Dermis microvascular lymphatic vessel endothelial cell (primary cell): ENCODE measurements around the gene TEAD4. TPM values are rescaled to one million over a fixed set of nuclear protein-coding genes. Genes with fewer than 3 reads are reported as not detected.

ENCODE experiments used
- DNase-seq, 2 donors: peaks; one replicate each; pipeline versions ENCODE4 v3.0.0 to v3.0.0-alpha.2; 2010; ENCODE audit warnings: low read depth in 2 of 2
- total RNA-seq: library from RNA; depleted of rRNA; stranded (reverse); fragments of >200 nt; gene quantifications from 2 replicates; pipeline ENCODE4 v1.2.1, GENCODE V29; 2014

The TEAD4 gene
- total RNA-seq, 1 donor from 2014 or later = 20.8 TPM

DNA sequence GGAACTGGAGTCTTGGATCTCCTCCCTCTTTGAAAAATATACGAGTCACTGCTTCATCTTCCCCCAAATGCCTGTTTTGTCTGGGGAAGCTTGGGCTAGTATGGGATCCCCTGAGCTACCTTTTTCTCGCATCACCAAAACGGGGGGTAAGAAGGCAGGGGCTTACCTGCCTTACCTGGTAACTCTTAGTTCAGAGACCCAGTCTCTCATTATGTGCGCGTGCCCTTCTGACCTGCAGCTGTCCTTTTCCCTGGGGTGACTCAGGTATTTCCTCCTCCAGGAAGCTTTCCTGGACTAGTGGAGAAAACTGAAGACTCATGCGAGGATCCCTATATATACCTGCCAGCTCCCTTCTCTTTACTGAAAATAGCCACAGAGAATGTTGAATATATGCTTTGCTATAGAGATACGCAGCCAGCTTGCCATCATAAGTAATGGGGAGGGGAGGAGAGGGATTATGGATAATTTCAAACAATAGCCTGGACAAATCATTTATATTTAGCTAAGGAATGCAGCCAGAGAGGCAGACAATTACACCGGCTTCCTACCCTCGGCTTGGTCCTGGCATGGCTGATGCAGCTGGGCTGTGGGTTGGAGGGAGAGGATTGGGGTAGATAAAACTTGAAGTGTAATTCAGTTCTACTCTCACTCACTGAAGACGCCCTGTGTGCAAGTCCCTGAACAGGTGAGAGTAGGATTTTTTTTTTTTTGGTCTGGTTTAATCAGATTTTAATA is 119.1 kb downstream of the TEAD4 start:
- peak in 1 of 2 donors; percentile 38 for DNase-seq

DNA sequence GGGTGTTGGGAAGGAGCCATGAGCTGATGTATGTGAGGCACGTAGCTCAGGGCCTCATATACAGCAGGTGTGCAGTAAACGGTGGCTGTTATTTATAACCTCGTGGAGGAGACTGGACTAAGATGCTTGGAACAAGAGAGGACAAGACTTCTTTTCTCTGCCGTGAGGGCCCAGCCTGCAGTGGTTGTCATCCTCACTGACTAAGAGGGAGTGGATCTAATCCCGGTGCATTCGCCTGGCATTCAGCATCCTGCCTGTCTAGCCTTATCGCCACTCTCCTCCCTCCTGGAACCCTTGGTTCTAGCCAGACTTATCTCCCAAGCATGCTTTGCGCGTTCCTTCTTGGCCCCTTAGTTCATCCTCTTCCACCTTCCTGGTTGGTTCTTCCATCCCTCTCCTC is 121.9 kb downstream of the TEAD4 start:
- no peak for DNase-seq

DNA sequence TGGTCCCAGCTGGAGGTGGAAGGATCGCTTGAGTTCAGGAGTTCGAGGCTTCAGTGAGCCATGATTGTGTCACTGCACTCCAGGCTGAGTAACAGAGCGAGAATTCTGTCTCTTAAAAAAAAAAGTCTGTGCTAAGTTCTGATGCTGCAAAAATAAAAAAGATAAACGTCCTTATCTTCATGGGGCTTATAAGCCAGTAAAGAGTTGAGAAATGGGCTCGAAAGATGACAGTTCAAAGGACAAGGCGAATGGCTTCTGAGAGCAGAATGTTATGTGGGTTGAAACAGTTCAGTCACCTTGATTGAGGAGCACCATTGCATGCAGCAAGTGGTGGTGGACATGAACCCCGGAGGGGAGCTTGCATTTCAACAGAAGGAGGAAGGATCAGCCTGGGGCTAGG is 122.7 kb downstream of the TEAD4 start:
- no peak for DNase-seq

DNA sequence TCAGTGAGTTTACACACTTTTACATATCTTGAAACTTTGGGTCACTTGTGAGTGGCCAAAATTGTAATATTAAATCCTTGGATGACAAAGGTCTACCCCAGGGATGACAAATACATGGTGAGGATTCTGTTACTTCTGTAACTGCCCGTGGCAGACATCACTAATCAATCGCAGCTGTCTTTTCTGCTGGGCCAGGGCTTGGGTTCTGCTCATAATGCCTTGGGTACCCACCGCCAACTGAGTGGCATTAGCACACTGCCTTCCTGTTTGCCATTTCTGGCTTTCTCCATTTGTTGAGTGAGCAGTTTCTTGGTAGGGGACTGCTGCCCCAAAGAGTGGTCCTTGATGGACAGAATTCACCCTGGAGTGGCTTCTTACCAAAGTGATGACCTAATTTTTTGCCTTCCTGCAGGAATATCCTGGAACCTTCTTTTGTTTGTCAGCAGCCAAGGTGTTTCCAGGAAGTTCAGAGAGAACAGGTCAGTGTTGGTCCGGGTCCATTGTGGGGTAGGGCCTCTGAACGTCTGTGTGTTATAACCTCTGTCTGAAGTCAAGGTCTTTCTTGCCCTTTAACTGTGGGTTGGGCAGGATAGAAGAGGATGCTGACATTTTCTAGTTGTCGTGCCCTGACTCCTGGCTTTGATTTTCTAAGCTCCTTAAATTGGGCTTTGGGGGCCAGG is 124.2 kb downstream of the TEAD4 start:
- no peak for DNase-seq

DNA sequence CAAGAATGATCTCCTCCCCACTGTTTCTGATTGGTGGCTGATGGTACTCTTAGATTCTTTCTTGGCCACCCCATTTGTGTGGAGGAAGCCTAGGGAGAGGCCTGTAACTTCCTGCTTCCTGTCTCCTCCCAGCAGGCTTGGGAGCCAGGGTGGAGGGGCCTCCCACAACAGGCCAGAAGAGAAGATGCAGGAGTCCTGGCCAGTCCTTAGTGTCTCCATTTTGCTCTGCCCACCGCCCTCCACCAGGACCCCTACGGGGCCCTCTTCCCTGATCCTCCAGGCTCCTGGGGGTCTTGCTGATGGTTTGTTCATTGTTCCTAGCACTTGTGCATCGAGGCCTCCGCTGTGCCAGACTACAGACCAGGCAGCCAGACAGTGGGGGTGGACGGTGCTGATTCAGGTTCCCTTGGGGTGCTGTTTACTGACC is 124.7 kb downstream of the TEAD4 start:
- peak in 1 of 2 donors; percentile 42 for DNase-seq

DNA sequence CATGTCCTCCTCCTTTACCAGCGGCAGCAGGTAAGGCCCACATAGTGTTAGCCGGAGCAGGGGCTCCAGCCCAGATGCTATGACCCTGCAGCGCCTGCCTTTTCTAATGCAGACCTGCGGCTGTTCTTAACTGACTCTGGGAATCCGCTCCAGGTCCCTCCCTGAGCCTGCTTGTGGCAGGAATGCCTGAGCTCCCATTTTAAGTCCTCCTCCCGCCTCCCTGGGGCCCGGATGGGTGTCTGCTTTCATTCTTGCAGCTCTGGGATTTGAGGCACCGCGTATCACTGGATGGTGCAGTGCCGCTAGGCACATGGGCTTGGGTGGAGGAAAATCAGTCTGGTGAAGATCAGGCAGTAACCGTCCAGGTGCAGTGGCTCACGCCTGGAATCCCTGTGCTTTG is 125.5 kb downstream of the TEAD4 start:
- DNase-seq = no peak

DNA sequence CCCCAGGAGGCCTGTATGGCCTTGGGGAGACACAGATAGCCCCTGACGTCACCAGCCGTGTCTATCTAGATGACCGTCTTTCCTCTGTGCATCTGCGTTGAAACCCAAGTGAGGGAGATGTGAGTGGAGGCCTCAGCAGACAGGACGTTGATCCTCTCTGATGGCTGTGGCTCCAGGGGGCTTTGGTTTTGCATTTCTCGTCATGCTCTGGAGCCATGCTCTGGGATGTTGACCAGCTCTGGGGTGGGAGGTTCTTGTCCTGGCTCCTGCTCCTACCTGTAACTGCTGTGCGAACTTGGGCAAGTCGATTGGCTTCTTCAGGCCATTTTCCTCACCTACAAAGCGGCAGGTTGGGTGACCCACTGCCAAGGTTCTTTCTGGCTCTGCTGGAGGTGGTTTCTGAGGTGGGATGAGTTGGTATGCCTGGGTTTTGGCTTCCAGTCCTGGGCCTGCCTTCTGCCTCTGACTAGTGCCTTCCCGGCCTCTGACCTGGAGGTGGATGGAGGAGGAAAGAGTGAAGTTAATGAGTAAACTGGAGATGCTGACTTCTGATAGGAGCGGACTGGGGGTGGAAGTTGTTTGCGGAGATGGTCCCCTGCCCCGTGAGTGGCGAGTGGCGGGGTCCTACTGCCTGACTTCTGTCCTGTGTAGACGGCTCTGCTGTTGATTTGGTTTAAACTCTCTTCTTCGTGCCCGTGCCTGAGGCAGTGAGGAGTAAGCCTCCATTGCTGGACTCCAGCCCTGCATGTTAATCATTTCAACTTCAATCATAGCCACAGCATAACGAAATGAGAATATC is 126.3 kb downstream of the TEAD4 start:
- DNase-seq = no peak

DNA sequence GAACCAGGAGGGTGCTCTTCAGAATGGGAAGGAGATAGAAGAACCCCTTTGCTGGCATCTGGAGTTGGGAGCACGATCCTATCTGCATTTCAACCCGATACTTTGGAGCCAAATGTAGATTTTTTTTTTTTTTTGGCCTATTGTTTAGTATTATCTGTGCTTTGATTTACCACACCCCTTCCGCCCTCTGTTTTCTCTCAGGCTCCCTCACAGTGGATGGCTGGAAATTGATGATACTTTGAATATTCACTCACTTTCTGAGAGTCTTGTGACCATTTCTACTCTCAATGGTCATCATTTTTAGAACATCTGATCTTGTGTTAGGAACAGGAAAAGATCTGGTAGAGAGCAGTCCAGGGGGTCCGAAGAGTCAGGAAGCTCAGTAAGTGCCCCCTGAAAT is 127.0 kb downstream of the TEAD4 start:
- DNase-seq = peak; percentile 16 to 23

DNA sequence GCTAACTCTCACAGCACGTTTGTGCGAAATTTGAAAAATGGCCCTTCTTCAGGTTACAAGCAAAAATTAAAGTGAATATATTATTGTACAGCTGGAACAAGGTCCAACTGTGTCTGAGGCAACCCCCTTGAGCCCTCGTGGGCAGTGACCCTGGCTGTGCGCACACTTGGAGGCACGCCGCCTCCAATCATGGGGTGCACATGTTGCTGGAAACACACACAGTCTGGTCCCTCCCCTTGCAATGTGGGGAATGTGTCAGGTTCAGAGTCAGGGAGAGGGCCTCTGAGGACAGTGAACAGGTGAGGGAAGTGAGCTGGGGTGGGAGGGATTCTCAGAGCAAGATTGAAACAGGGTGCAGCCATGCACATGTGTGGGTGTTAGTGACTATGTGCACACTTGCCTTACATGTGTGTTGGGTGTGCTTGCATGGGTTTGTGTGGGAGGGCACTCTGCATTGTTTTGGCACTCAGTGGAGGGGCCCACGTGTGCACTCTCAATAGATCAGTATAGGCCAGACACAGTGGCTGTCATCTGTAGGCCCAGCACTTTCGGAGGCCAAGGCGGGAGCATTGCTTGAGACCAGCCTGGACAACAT is 127.6 kb downstream of the TEAD4 start:
- no peak for DNase-seq

DNA sequence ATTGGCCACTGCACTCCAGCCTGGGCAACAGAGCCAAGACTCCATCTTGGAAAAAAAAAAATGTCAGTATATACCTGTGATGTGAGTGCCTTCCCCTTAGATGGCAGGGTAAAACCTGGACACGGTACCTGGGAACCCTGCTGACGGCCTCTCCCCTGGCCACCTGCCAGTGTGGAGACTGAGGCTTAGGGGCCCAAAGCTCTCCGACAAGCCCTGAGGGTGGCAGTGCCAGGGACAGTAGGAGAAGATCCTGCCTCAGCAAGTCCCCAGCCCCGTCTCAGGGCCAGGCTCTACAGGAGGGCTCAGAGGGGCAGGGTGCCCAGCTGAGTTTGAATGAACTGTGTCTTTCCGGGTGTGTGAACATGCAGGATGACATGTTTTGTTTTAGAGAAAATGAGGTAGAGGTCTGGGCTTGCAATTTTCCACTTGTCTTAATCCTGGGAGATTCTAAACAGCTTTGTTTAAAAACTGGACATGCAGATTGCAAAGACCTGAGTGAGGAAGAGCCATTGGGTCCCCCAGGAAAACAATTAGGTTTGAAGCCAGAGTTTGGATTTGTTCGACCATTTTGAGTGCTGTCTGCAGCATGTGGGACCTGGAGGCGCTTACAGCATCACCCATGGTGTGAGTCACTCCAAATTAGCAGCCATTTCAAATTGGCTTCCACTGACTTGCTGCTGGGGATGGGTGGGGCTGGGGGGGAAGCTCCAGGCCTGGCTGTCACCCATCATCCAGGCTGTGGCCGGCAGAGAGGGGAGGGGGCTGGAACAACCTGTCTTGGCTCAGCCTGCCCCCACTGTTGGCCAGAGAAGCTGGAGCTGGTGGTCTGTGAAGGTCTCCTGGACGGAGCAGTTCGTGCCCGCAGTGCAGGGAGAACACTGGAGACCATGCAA is 128.8 kb downstream of the TEAD4 start:
- no peak for DNase-seq

DNA sequence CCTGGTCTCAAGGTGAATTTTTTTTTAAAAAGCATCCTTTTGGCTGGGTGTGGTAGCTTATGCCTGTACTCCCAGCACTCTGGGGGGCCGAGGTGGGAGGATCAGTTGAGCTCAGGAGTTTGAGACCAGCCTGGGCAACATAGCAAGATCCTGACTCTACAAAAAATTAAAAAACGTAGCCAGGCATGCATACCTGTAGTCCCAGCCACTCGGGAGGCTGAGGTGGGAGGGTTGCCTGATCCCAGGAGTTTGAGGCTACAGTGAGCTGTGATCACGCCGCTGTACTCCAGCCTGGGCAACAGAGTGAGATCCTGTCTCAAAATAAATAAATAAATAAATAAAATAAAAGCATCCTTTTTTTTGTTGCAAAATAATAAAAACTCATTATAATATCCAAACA is 130.4 kb downstream of the TEAD4 start:
- DNase-seq = no peak

Other genes with a start within 250 kb of the TEAD4 start
- 30.7 and 32.9 TPM in 2 replicates for gene FKBP4, start 164.4 kb upstream of the TEAD4 start, total RNA-seq
- gene ITFG2, start 146.7 kb upstream of the TEAD4 start, total RNA-seq = 9.0 and 13.9 TPM in 2 replicates
- gene NRIP2, start 124.4 kb upstream of the TEAD4 start, total RNA-seq = 0.13 TPM in 1 of 2 replicates, not detected in the other
- gene TEX52, start 102.4 kb upstream of the TEAD4 start, total RNA-seq = not detected in 2 replicates
- 4.7 and 5.1 TPM in 2 replicates for gene FOXM1, start 82.2 kb upstream of the TEAD4 start, total RNA-seq
- gene RHNO1, start 82.2 kb upstream of the TEAD4 start, total RNA-seq = 19.4 and 21.9 TPM in 2 replicates
- 15.8 and 16.9 TPM in 2 replicates for gene TULP3, start 68.5 kb upstream of the TEAD4 start, total RNA-seq
- gene TSPAN9, start 118.0 kb downstream of the TEAD4 start, total RNA-seq = 68.3 and 96.8 TPM in 2 replicates